Prostate gland (tissue), 2 donors: ENCODE results near the gene TNKS1BP1. TPM values are rescaled to one million over a fixed set of nuclear protein-coding genes. Genes with fewer than 3 reads are reported as not detected.

ENCODE experiments used
- DNase-seq: peaks from one replicate; pipeline ENCODE4 v3.0.0-alpha.2; 2019; ENCODE audit warnings: low spot score
- H3K27ac ChIP-seq, 2 donors: fragments of 200-600 bp; sonication (generic); 2 replicates each; pipeline ENCODE4 v1.5.1; 2017 to 2019
- H3K27me3 ChIP-seq: fragments of 200-600 bp; sonication (generic); replicated peaks from 2 replicates; pipeline ENCODE4 v1.5.1; 2019; ENCODE audit not compliant: insufficient read depth
- H3K36me3 ChIP-seq, 2 donors: fragments of 200-600 bp; sonication (generic); 1 replicate in 1 of 2; 2 replicates in 1 of 2; pipeline versions ENCODE4 v1.5.1 to v1.8.1; 2017 to 2019
- H3K4me1 ChIP-seq: fragments of 200-600 bp; sonication (generic); replicated peaks from 2 replicates; pipeline ENCODE4 v1.5.1; 2019
- H3K4me3 ChIP-seq, 2 donors: fragments of 200-600 bp; sonication (generic); 2 replicates each; pipeline ENCODE4 v1.5.1; 2017 to 2019
- H3K9me3 ChIP-seq: fragments of 200-600 bp; sonication (generic); 2 replicates; pipeline ENCODE4 v1.5.1; 2017
- POLR2A ChIP-seq: fragments of 450-650 bp; IDR thresholded peaks from one replicate; pipeline ENCODE4 v1.6.1; 2016; ENCODE audit warnings: antibody characterized with exemption, mild to moderate bottlenecking
- POLR2AphosphoS5 ChIP-seq: sonication (generic); formaldehyde crosslinking; IDR thresholded peaks from one replicate; pipeline ENCODE4 v1.6.1; 2017; ENCODE audit warnings: antibody characterized with exemption
- WGBS: methylation state at CpG from one replicate; pipeline ENCODE4 v1.1.5; 2018; 5-methylcytosine and 5-hydroxymethylcytosine counted together
- intact Hi-C: fragments of 100-400 bp; cut with DNase I; formaldehyde crosslinking; loops from one replicate; pipeline ENCODE4 v1.14.2; 2022
- total RNA-seq, 2 donors: library from RNA; depleted of rRNA; stranded (reverse); fragments of >200 nt; gene quantifications; one replicate each; pipeline ENCODE4 v1.1.0, GENCODE V29; 2016
- TF ChIP-seq, protein P1 (sequence below), 4 experiments: fragments of 200-600 bp in 2 of 4; fragments of 450-650 bp in 2 of 4; sonication (generic) in 2 of 4; IDR thresholded peaks; 1 replicate in 3 of 4; 2 replicates in 1 of 4; pipeline ENCODE4 v1.5.1; 2016 to 2019; ENCODE audit warnings: antibody characterized with exemption in 4 of 4, mild to moderate bottlenecking in 2 of 4, moderate library complexity in 2 of 4

Gene TNKS1BP1
- total RNA-seq, 2 donors from 2014 or later, result 140 to 158 TPM

GRCh38 chr11:57313071-57313787 is 11.5 kb downstream of the TNKS1BP1 start:
- Histone ChIP-seq H3K27me3 (no peaks in the 10 kb centered on the region), H3K4me3 (no peak overlapping the region), H3K36me3 (peaks cover 6 to 39% of the 10 kb centered on the region in 2 donors), H3K27ac (peak overlapping the region; percentile 78 to 85), H3K9me3 (no peaks in the 10 kb centered on the region), H3K4me1 (peaks cover 40% of the 10 kb centered on the region)
- TF ChIP-seq, protein P1, sequence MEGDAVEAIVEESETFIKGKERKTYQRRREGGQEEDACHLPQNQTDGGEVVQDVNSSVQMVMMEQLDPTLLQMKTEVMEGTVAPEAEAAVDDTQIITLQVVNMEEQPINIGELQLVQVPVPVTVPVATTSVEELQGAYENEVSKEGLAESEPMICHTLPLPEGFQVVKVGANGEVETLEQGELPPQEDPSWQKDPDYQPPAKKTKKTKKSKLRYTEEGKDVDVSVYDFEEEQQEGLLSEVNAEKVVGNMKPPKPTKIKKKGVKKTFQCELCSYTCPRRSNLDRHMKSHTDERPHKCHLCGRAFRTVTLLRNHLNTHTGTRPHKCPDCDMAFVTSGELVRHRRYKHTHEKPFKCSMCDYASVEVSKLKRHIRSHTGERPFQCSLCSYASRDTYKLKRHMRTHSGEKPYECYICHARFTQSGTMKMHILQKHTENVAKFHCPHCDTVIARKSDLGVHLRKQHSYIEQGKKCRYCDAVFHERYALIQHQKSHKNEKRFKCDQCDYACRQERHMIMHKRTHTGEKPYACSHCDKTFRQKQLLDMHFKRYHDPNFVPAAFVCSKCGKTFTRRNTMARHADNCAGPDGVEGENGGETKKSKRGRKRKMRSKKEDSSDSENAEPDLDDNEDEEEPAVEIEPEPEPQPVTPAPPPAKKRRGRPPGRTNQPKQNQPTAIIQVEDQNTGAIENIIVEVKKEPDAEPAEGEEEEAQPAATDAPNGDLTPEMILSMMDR (IDR thresholded peaks at IDR 0.05), result no peak
- TF ChIP-seq POLR2A (no peak), POLR2AphosphoS5 (no peak)
- DNase-seq, result no peak
- intact Hi-C loops, result no loop called here
- 72% methylated on average over 25 of the region's 26 CpGs for WGBS

GRCh38 chr11:57312511-57313021 is 12.2 kb downstream of the TNKS1BP1 start:
- WGBS, result 86% methylated on average over 6 of the region's 10 CpGs
- Histone ChIP-seq H3K27me3 (no peaks in the 10 kb centered on the region), H3K4me3 (no peak overlapping the region), H3K9me3 (no peaks in the 10 kb centered on the region), H3K36me3 (peaks cover 6 to 38% of the 10 kb centered on the region in 2 donors), H3K4me1 (peaks cover 35% of the 10 kb centered on the region), H3K27ac (peak overlapping the region; percentile 78 to 85)
- intact Hi-C loops, result no loop called here
- DNase-seq, result no peak
- TF ChIP-seq, protein P1 (IDR thresholded peaks at IDR 0.05), result no peak
- no peak for TF ChIP-seq POLR2A

DNA sequence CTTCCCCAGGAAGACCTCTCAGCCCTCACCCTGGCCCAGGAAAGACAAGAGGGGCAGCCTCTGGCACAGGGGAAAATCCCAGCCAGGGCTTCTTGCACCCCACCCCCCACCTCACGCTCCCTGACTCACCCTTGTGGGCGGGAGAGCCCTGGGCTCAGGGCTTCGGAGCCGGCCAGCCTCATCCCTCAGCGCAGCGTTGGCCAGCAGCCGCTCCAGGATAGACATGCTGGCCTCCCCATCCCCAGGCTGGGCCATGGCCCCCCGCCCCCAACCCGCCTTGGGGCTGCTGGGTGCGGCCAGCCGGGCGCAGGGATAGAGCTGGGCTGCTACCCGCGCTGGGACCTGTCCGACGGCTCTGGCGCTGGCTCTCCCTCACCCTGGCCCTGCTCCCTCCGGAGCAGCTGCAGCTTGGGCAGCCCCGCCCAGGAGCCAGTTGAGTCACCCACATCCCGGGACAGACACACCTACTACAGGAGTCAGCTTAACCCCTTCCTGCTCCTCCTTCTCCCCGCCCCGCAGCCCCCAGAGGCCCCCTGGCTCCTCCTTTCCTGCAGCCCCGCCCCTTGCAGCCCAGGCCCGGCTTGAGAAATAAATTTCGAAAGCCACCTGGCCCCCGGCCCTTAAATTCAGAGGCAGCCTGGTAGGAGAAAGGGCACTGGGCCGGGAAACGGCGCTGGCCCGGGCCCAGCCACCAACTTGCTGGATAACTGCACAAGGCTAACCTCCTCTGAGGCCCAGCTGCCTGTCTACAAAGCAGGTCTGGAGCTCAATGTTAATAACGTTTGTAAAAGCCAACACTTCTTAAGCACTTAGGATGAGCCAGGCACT is 13.4 kb downstream of the TNKS1BP1 start:
- peaks cover 31% of the 10 kb centered on the region for H3K4me1 ChIP-seq
- peak overlapping the region; percentile 78 to 85 for H3K27ac ChIP-seq
- TF ChIP-seq POLR2A (peak; percentile 85), POLR2AphosphoS5 (peak; percentile 88)
- TF ChIP-seq, protein P1 (IDR thresholded peaks at IDR 0.05), result no peak
- intact Hi-C loops, result no loop called here
- peaks cover 6 to 28% of the 10 kb centered on the region in 2 donors for H3K36me3 ChIP-seq
- WGBS, result 0% methylated on average over 28 of the region's 31 CpGs
- H3K4me3 ChIP-seq, result peak overlapping the region; percentile 29 to 38
- DNase-seq, result peak; percentile 97
- H3K9me3 ChIP-seq, result no peaks in the 10 kb centered on the region
- no peaks in the 10 kb centered on the region for H3K27me3 ChIP-seq

- intact Hi-C loops, result no loop called here
- no peaks in the 10 kb centered on the region for H3K27me3 ChIP-seq
- peaks cover 6 to 22% of the 10 kb centered on the region in 2 donors for H3K36me3 ChIP-seq
- H3K27ac ChIP-seq, result peak overlapping the region; percentile 78 to 85
- 40% methylated on average over 6 of the region's 6 CpGs for WGBS
- DNase-seq, result no peak
- no peak for TF ChIP-seq POLR2AphosphoS5
- no peak for TF ChIP-seq POLR2A
- TF ChIP-seq, protein P1 (IDR thresholded peaks at IDR 0.05), result no peak
- H3K4me1 ChIP-seq, result peaks cover 25% of the 10 kb centered on the region
- H3K9me3 ChIP-seq, result no peaks in the 10 kb centered on the region
- peak overlapping the region; percentile 29 to 38 for H3K4me3 ChIP-seq
Observed at GRCh38 chr11:57310630-57311086, 14.1 kb downstream of the TNKS1BP1 start.
